GM19193 (cell line): Measurements from ENCODE around the gene WDFY2.

Experiments used
- POLR2A ChIP-seq: IDR thresholded peaks from 4 replicates; pipeline ENCODE4 v1.6.1; 2011; ENCODE audit not compliant: insufficient read depth, insufficient read length; ENCODE audit errors: extremely low read depth

The WDFY2 gene

GRCh38 chr13:51681037-51681678 is 96.9 kb downstream of the WDFY2 start:
- no peak for TF ChIP-seq POLR2A

GRCh38 chr13:51682686-51683085 is 98.4 kb downstream of the WDFY2 start:
- no peak for TF ChIP-seq POLR2A

GRCh38 chr13:51683597-51683996 is 99.3 kb downstream of the WDFY2 start:
- no peak for TF ChIP-seq POLR2A

GRCh38 chr13:51684076-51684475 is 99.8 kb downstream of the WDFY2 start:
- no peak for TF ChIP-seq POLR2A

- no peak for TF ChIP-seq POLR2A
Measured at GRCh38 chr13:51687947-51688714, 103.9 kb downstream of the WDFY2 start.

- no peak for TF ChIP-seq POLR2A
Measured at GRCh38 chr13:51688937-51689662, 104.8 kb downstream of the WDFY2 start.

- TF ChIP-seq POLR2A, result no peak
Measured at GRCh38 chr13:51689663-51689996, 105.4 kb downstream of the WDFY2 start.

- no peak for TF ChIP-seq POLR2A
Measured at GRCh38 chr13:51697181-51697580, 112.9 kb downstream of the WDFY2 start.

GRCh38 chr13:51697855-51698254 is 113.6 kb downstream of the WDFY2 start:
- TF ChIP-seq POLR2A, result no peak

- TF ChIP-seq POLR2A, result no peak
Measured at GRCh38 chr13:51698352-51698751, 114.1 kb downstream of the WDFY2 start.

GRCh38 chr13:51704399-51705313 is 120.4 kb downstream of the WDFY2 start:
- TF ChIP-seq POLR2A, result no peak

- TF ChIP-seq POLR2A, result no peak
Measured at GRCh38 chr13:51707461-51707860, 123.2 kb downstream of the WDFY2 start.

- TF ChIP-seq POLR2A, result no peak
Measured at GRCh38 chr13:51713807-51714206, 129.5 kb downstream of the WDFY2 start.

GRCh38 chr13:51714663-51715168 is 130.5 kb downstream of the WDFY2 start:
- TF ChIP-seq POLR2A, result no peak
